ENCODE results near the gene MOB3B.

MOB3B gene

DNA sequence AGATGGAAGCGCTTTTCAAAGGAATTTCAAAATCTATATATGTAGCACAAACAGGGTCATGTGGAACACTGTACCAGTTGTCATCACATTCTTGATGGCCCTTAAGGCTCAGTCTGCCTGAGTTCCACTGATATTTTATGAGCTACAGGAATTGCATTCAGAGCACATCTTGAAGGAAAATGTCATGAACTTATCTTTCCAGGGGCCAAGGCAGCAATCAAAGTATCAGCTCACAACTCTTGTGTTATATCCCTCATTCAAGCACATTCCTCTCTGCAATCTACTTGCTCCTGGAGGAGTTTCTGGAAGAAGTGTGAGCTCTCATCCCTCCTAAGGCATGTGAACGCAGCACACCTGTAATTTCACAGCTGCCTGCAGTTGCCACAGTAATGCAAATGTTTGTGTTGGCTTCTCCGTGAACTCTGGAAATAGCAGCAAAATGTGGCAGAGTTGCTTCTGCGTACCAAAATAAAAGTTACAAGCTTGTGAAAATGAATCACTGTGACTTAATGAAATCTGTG, 143.0 kb downstream of the MOB3B start:
- Histone ChIP-seq H3K4me1 (peaks cover 0 to 32% (median 18%) of the 10 kb centered on the region in 4 donors), H3K27me3 (no peaks in the 10 kb centered on the region), H3K27ac (no peak overlapping the region), H3K4me3 (no peak overlapping the region), H3K36me3 (no peaks in the 10 kb centered on the region), H3K9me3 (no peaks in the 10 kb centered on the region)
- TF ChIP-seq, protein P1, sequence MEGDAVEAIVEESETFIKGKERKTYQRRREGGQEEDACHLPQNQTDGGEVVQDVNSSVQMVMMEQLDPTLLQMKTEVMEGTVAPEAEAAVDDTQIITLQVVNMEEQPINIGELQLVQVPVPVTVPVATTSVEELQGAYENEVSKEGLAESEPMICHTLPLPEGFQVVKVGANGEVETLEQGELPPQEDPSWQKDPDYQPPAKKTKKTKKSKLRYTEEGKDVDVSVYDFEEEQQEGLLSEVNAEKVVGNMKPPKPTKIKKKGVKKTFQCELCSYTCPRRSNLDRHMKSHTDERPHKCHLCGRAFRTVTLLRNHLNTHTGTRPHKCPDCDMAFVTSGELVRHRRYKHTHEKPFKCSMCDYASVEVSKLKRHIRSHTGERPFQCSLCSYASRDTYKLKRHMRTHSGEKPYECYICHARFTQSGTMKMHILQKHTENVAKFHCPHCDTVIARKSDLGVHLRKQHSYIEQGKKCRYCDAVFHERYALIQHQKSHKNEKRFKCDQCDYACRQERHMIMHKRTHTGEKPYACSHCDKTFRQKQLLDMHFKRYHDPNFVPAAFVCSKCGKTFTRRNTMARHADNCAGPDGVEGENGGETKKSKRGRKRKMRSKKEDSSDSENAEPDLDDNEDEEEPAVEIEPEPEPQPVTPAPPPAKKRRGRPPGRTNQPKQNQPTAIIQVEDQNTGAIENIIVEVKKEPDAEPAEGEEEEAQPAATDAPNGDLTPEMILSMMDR (IDR thresholded peaks at IDR 0.05) = no peak
- intact Hi-C loops (cut with DNase I; ENCODE audit: low total_unique reads) = no loop called here
- DNase-seq = no peak

- Histone ChIP-seq H3K27me3 (no peaks in the 10 kb centered on the region), H3K9me3 (no peaks in the 10 kb centered on the region), H3K27ac (no peak overlapping the region), H3K4me1 (peaks cover 0 to 27% (median 15%) of the 10 kb centered on the region in 4 donors), H3K4me3 (no peak overlapping the region), H3K36me3 (no peaks in the 10 kb centered on the region)
- intact Hi-C loops (cut with DNase I; ENCODE audit: low total_unique reads) = no loop called here
- no peak for DNase-seq
- TF ChIP-seq, protein P1 (IDR thresholded peaks at IDR 0.05) = no peak
These were observed 143.8 kb downstream of the MOB3B start for GRCh38 chr9:27385606-27386322.

GRCh38 chr9:27384262-27385014, 145.2 kb downstream of the MOB3B start:
- intact Hi-C loops (cut with DNase I; ENCODE audit: low total_unique reads) = no loop called here
- H3K27me3 ChIP-seq = no peaks in the 10 kb centered on the region
- peaks cover 0 to 26% (median 11%) of the 10 kb centered on the region in 4 donors for H3K4me1 ChIP-seq
- no peak for DNase-seq
- H3K36me3 ChIP-seq = no peaks in the 10 kb centered on the region
- H3K9me3 ChIP-seq = no peaks in the 10 kb centered on the region
- H3K27ac ChIP-seq = no peak overlapping the region
- TF ChIP-seq, protein P1 (IDR thresholded peaks at IDR 0.05) = no peak
- H3K4me3 ChIP-seq = no peak overlapping the region

DNA sequence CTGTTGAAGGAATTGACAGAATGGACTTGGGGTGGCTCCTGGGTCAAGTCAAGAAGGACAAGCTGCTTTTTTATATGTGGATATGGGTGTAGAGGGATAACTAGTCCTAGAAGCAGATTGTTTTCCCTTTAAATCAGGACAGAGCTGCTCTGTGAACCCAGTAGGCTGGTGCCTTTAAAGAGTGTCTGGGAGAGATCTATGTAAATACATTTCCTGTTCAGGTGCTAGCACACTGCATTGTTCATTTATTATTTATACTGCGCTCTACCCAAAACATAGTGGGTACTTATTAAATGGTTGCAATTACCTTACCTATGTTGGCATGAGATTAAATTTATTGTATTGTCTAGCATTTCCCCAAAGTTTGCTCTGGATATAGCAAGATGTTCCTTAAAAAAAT, 146.1 kb downstream of the MOB3B start:
- no peaks in the 10 kb centered on the region for H3K27me3 ChIP-seq
- intact Hi-C loops (cut with DNase I; ENCODE audit: low total_unique reads) = no loop called here
- H3K27ac ChIP-seq = no peak overlapping the region
- H3K4me1 ChIP-seq = peaks cover 0 to 26% (median 11%) of the 10 kb centered on the region in 4 donors
- TF ChIP-seq, protein P1 (IDR thresholded peaks at IDR 0.05) = no peak
- H3K9me3 ChIP-seq = no peaks in the 10 kb centered on the region
- DNase-seq = no peak
- no peaks in the 10 kb centered on the region for H3K36me3 ChIP-seq
- no peak overlapping the region for H3K4me3 ChIP-seq

DNA sequence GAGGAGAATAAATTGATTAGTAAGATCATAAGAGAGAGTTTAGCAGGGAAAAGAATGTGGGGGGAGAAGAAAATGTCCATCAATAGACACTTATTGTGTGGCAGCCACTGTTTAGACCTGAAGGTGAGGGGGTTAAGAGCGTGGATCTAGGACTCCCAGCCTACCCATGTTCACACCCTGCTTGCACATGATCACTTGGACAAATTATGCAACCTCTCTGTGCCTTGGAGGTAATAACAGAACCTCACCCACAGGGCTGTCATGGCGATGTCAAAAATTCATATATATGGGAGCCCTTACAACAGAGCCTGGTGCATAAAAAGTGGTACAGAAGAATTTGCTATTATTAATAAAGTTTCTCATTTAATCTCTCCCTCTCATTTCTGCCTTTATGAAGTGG, 146.6 kb downstream of the MOB3B start:
- H3K27ac ChIP-seq = no peak overlapping the region
- no peaks in the 10 kb centered on the region for H3K27me3 ChIP-seq
- H3K9me3 ChIP-seq = no peaks in the 10 kb centered on the region
- intact Hi-C loops (cut with DNase I; ENCODE audit: low total_unique reads) = no loop called here
- H3K4me3 ChIP-seq = no peak overlapping the region
- peaks cover 0 to 26% (median 11%) of the 10 kb centered on the region in 4 donors for H3K4me1 ChIP-seq
- H3K36me3 ChIP-seq = no peaks in the 10 kb centered on the region
- DNase-seq = no peak
- TF ChIP-seq, protein P1 (IDR thresholded peaks at IDR 0.05) = no peak
